ENCODE measurements around the gene GNA14. TPM values are rescaled to one million over a fixed set of nuclear protein-coding genes. Genes with fewer than 3 reads are reported as not detected.

Gene GNA14
- total RNA-seq (3.0 and 3.3 TPM in 2 replicates), polyA plus RNA-seq (2.1 TPM in 2 replicates), polyA minus RNA-seq (2.6 and 7.0 TPM in 2 replicates), Bru-seq, nascent RNA (percentile 52 among the genes with signal in this experiment), BruChase-seq, experiment 1, labeled RNA remaining after a 6-hour chase (percentile 44 among the genes with signal in this experiment), BruChase-seq, experiment 2, labeled RNA remaining after a 2-hour chase (percentile 42 among the genes with signal in this experiment)
- polyA plus RNA-seq (2011; cell fraction: cytosol; rRNA removed): 1.5 and 2.0 TPM in 2 replicates
- 2.7 and 3.1 TPM in 2 replicates for polyA plus RNA-seq (2011; cell fraction: nucleus; rRNA removed)
- polyA plus RNA-seq (2012): 2.3 and 2.7 TPM in 2 replicates
- polyA minus RNA-seq (2011; cell fraction: cytosol; rRNA and poly(A)+ RNA removed): not detected
- 4.0 and 4.6 TPM in 2 replicates for polyA minus RNA-seq (2011; cell fraction: nucleus; rRNA and poly(A)+ RNA removed)
- long read RNA-seq, transcript GNA14-201 (7 exons, 2,482 nt): major isoform, 11 of 12 reads
- long read RNA-seq, partial matches to known transcripts: 1 of 12 reads
- long read RNA-seq, other reads (novel, unspliced or antisense): 0 of 12 reads

DNA sequence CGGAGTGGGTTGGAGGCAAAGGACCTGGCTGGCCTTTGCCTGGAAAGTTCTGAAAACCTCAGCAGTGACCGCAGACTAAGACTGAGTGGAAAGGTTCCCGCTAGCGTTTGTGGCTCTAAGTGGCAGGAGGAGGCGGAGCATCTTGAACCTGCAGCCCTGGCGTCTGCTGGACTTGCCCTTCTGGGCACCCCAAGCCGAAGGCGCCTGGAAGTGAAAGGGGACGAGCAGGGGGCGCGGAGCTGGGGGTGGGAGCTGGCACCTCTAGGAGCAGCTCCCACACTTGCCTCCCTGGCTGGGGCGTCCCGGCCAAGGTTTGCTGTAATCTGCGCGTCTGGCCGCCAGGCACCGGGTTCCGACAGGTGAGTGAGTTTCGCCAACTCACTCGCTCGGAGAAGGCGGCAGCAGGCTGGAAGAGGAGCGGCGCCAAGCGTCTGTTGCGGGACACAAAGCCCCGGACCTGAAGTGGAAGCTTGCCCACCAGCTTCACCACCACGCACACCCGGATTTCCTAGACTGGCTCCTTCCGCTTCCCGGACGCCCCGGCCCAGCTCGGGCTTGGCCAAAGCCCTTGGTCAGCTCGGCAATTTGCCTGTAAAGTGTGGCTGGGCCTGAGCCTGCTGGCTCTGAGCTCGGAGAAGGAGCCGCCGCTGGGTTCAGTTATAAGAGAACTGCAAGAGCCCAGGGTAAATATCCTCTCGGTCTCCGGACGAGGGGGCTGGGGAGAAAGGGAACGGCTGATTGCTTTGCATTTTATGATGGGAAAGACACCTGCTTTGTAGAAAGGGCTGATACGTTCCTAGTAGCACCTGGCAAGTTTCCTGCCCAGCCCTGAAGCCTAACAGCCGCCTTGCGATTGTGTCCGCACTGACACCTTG lies at the start of gene GNA14:
Gene GNA14 (minus strand): TSS at position 89 of the 875 bp plus-strand sequence. CDS start 529 bp downstream, outside the sequence.
- CTCF ChIA-PET: interaction anchor here (0.9 to 6.9 kb wide), 18 partner anchors 10 to 329 kb away, joined by 3 to 97 read pairs (median 7); no protein-coding TSS in a partner anchor
- no TSS peak for BruUV-seq (replicated peaks)
- DNase-seq (ENCODE audit: low read depth, low spot score): peak; percentile 51
- Histone ChIP-seq H3K4me3 (replicated peaks in 1 of 3; ENCODE audit: insufficient read depth in 1 of 3, low read depth in 1 of 3, low read length in 3 of 3) (peak within 1 kb of the TSS; percentile 35 to 69 (median 54)), H3K36me3 (ENCODE audit: control insufficient read depth in 2 of 2, extremely low read depth in 1 of 2, insufficient read depth in 2 of 2, low read length in 2 of 2) (no peaks in the 10 kb centered on the region), H4K20me1 (replicated peaks; ENCODE audit: control insufficient read depth, extremely low read depth, insufficient read depth, low read length) (no peaks in the 10 kb centered on the region), H3K9me3 (replicated peaks; ENCODE audit: control insufficient read depth, insufficient read depth, low read length) (no peaks in the 10 kb centered on the region), H3K79me2 (ENCODE audit: control insufficient read depth, insufficient read depth, low read length) (no peaks in the 10 kb centered on the region), H3K27me3 (ENCODE audit: control insufficient read depth in 2 of 2, insufficient read depth in 2 of 2, low read length in 2 of 2) (peaks cover 1 to 6% of the 10 kb centered on the region in 2 experiments), H3K9me1 (replicated peaks; ENCODE audit: control insufficient read depth, extremely low read depth, insufficient read depth, low read length) (no peaks in the 10 kb centered on the region), H2AFZ (ENCODE audit: low read depth, low read length) (peak within 1 kb of the TSS; percentile 70), H3K4me1 (ENCODE audit: control insufficient read depth, extremely low read depth, insufficient read depth, low read length) (peaks cover 18% of the 10 kb centered on the region), H3K27ac (ENCODE audit: insufficient read depth, low read depth, low read length) (no peak within 1 kb of the TSS), H3K4me2 (ENCODE audit: insufficient read depth, low read length) (peak within 1 kb of the TSS; percentile 93), H3K9ac (replicated peaks; ENCODE audit: extremely low read depth, insufficient read depth, low read length) (peak within 1 kb of the TSS; percentile 26)
- peak; percentile 32 for TF ChIP-seq EZH2 (IDR thresholded peaks at IDR 0.05; ENCODE audit: borderline replicate concordance, low read depth, low read length, severe bottlenecking)
- TF ChIP-seq MYC (IDR thresholded peaks at IDR 0.05; ENCODE audit: low read depth, low read length): no peak
- dilution Hi-C loops (cut with MboI; ENCODE audit: extremely low pct_ligation_motif_present, low sequenced_read_pairs): no loop called here
- peak; percentile 38 for FAIRE-seq
- POLR2A ChIA-PET: interaction anchor here (0.6 kb wide), 1 partner anchor 496 kb away, joined by 5 read pairs; no protein-coding TSS in a partner anchor
- intact Hi-C loops (cut with micrococcal nuclease): loop anchor here (1.0 to 10.0 kb wide), 7 partner anchors 60 to 476 kb away; no protein-coding TSS in a partner anchor
